ENCODE measurements around the gene ELL.

DNA sequence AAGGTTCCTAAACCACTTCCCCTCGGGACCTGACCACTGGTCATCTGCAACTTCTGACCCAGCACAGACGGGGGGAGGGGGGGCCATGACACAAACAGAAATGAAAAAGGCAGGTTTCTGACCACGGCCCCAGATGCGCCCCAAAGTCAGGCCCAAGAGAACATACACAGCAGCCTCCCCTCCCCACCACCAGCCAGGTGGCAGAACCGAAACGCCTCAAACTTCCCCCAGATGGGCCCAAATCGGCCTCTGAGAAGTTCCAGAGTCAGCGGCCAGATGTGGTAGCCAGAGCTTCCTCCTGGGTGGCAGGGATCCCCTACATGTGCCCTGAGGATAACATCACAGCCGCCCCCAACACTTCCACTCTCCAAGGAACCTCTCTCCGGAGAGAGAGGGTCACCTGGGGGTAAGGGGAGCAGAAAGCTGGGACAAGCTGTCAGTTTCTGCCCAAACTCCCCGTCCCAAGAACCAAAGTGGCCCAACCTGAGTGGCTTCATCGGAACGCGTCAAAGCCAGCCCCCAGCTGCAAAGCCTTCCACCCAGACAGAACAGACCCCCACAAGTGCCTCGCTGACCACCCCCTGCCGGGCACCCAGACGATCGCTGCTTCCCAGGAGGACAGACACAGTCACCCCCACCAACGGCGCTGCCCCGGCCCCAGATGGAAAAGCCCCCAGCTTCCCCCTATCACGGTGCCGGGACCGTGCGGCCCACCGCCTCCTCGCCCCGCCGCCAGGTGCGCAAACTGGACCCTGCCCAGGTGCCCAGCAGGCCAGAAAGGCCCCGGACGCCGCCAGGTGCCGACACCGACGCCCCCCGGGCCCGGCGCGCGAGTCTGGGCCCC lies 800 bp downstream of the ELL start:
- TF ChIP-seq, protein P1, sequence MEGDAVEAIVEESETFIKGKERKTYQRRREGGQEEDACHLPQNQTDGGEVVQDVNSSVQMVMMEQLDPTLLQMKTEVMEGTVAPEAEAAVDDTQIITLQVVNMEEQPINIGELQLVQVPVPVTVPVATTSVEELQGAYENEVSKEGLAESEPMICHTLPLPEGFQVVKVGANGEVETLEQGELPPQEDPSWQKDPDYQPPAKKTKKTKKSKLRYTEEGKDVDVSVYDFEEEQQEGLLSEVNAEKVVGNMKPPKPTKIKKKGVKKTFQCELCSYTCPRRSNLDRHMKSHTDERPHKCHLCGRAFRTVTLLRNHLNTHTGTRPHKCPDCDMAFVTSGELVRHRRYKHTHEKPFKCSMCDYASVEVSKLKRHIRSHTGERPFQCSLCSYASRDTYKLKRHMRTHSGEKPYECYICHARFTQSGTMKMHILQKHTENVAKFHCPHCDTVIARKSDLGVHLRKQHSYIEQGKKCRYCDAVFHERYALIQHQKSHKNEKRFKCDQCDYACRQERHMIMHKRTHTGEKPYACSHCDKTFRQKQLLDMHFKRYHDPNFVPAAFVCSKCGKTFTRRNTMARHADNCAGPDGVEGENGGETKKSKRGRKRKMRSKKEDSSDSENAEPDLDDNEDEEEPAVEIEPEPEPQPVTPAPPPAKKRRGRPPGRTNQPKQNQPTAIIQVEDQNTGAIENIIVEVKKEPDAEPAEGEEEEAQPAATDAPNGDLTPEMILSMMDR (IDR thresholded peaks at IDR 0.05) = peak in 2 of 6 experiments; percentile 7 to 34
- peak in 1 of 4 donors; percentile 40 for TF ChIP-seq POLR2A (IDR thresholded peaks at IDR 0.05)

Measured in esophagus squamous epithelium (tissue), 4 donors.